Breast epithelium (tissue), 3 donors: Measurements from ENCODE around the gene MYO1F.

Source experiments
- POLR2A ChIP-seq: fragments of 450-650 bp; IDR thresholded peaks from one replicate; pipeline ENCODE4 v1.6.1; 2016; ENCODE audit warnings: antibody characterized with exemption, mild to moderate bottlenecking, moderate library complexity
- POLR2AphosphoS5 ChIP-seq, 3 donors: sonication (generic); formaldehyde crosslinking; IDR thresholded peaks; one replicate each; pipeline ENCODE4 v1.6.1; 2017; ENCODE audit warnings: antibody characterized with exemption in 3 of 3
- TF ChIP-seq, protein P1 (sequence below), 3 donors: fragments of 450-650 bp; IDR thresholded peaks; one replicate each; pipeline ENCODE4 v1.5.1; 2016 to 2017; ENCODE audit warnings: antibody characterized with exemption in 3 of 3, mild to moderate bottlenecking in 3 of 3, moderate library complexity in 3 of 3

GRCh38 chr19:8611391-8611876, 34.2 kb upstream of the MYO1F start:
- TF ChIP-seq, protein P1, sequence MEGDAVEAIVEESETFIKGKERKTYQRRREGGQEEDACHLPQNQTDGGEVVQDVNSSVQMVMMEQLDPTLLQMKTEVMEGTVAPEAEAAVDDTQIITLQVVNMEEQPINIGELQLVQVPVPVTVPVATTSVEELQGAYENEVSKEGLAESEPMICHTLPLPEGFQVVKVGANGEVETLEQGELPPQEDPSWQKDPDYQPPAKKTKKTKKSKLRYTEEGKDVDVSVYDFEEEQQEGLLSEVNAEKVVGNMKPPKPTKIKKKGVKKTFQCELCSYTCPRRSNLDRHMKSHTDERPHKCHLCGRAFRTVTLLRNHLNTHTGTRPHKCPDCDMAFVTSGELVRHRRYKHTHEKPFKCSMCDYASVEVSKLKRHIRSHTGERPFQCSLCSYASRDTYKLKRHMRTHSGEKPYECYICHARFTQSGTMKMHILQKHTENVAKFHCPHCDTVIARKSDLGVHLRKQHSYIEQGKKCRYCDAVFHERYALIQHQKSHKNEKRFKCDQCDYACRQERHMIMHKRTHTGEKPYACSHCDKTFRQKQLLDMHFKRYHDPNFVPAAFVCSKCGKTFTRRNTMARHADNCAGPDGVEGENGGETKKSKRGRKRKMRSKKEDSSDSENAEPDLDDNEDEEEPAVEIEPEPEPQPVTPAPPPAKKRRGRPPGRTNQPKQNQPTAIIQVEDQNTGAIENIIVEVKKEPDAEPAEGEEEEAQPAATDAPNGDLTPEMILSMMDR (IDR thresholded peaks at IDR 0.05): no peak
- TF ChIP-seq POLR2AphosphoS5 (IDR thresholded peaks at IDR 0.05) (no peak), POLR2A (no peak)
